Tibial nerve (tissue), 4 donors: ENCODE results near the gene TARBP2.

Experiments
- CTCF ChIP-seq, 5 experiments: fragments of 200-600 bp in 3 of 5; fragments of 450-650 bp in 2 of 5; sonication (generic) in 3 of 5; IDR thresholded peaks; one replicate each; pipeline ENCODE4 v1.5.1; 2016 to 2019; ENCODE audit warnings: antibody characterized with exemption in 5 of 5, mild to moderate bottlenecking in 3 of 5, moderate library complexity in 2 of 5
- EP300 ChIP-seq, 2 donors: sonication (generic); formaldehyde crosslinking; IDR thresholded peaks; one replicate each; pipeline ENCODE4 v1.6.1; 2017; ENCODE audit warnings: antibody characterized with exemption in 2 of 2, mild to moderate bottlenecking in 1 of 2
- POLR2A ChIP-seq, 2 donors: fragments of 450-650 bp; IDR thresholded peaks; one replicate each; pipeline ENCODE4 v1.6.1; 2017; ENCODE audit warnings: antibody characterized with exemption in 2 of 2, mild to moderate bottlenecking in 2 of 2, moderate library complexity in 2 of 2

- TF ChIP-seq CTCF (IDR thresholded peaks at IDR 0.05) = no peak
- no peak for TF ChIP-seq EP300 (IDR thresholded peaks at IDR 0.05)
- TF ChIP-seq POLR2A (IDR thresholded peaks at IDR 0.05) = no peak
These were observed 32.8 kb upstream of the TARBP2 start for GRCh38 chr12:53468282-53468681.
